ENCODE data around the gene DCC. TPM values are rescaled to one million over a fixed set of nuclear protein-coding genes. Genes with fewer than 3 reads are reported as not detected.

Gene DCC
- total RNA-seq, 1 experiment from 2014 or later: not detected

- no peaks in the 10 kb centered on the region for H4K20me1 ChIP-seq (ENCODE audit: insufficient read depth)
- no peaks in the 10 kb centered on the region for H3K36me3 ChIP-seq (ENCODE audit: control insufficient read depth in 1 of 2, insufficient read depth in 2 of 2, low read length in 2 of 2)
- H3K27me3 ChIP-seq (ENCODE audit: insufficient read depth, low read length): no peaks in the 10 kb centered on the region
- intact Hi-C loops (cut with micrococcal nuclease): no loop called here
- H3K79me2 ChIP-seq (ENCODE audit: insufficient read depth, low read length): no peaks in the 10 kb centered on the region
- H3K9me2 ChIP-seq (ENCODE audit: insufficient read depth): no peaks in the 10 kb centered on the region
- no peak overlapping the region for H3K27ac ChIP-seq (ENCODE audit: low read depth, low read length)
- no peak overlapping the region for H3K9ac ChIP-seq (ENCODE audit: low read length)
- H3K9me3 ChIP-seq (ENCODE audit: control insufficient read depth in 1 of 2, insufficient read depth in 1 of 2, low read depth in 1 of 2, low read length in 2 of 2): peaks cover 3 to 8% of the 10 kb centered on the region in 2 experiments; a peak in 2 of 4 replicates
- ChIA-PET CTCF (no interaction called here), RAD21 (ENCODE audit: low non-redundant PET in 1 of 2, low total read pairs in 2 of 2, uncharacterized antibody in 2 of 2, unreplicated experiment in 2 of 2) (no interaction called here), POLR2A (no interaction called here)
- H2AFZ ChIP-seq (ENCODE audit: low read depth, low read length, poor library complexity, severe bottlenecking): no peak overlapping the region
- no peak for ATAC-seq
- no peaks in the 10 kb centered on the region for H3K4me1 ChIP-seq (ENCODE audit: control insufficient read depth in 1 of 2, insufficient read depth in 2 of 2, low read length in 2 of 2)
- DNase-seq (ENCODE audit: low read depth, low spot score): no peak
- H3K4me3 ChIP-seq (replicated peaks in 1 of 2; ENCODE audit: low read depth in 1 of 2, low read length in 2 of 2): no peak overlapping the region
- BruUV-seq (replicated peaks): no TSS peak
- TF ChIP-seq TCF7L2 (IDR thresholded peaks at IDR 0.05; ENCODE audit: borderline replicate concordance, extremely low read depth, insufficient read depth, insufficient read length): no peak
- no peak for TF ChIP-seq EZH2phosphoT487 (IDR thresholded peaks at IDR 0.05; ENCODE audit: borderline replicate concordance)
- TF ChIP-seq FOSL1 (IDR thresholded peaks at IDR 0.05; ENCODE audit: low read depth): no peak
- TF ChIP-seq JUND (IDR thresholded peaks at IDR 0.05): no peak
- TF ChIP-seq CEBPB (IDR thresholded peaks at IDR 0.05; ENCODE audit: low read depth): no peak
- no peak for TF ChIP-seq RAD21 (IDR thresholded peaks at IDR 0.05; ENCODE audit: low read depth)
- TF ChIP-seq POLR2A (IDR thresholded peaks at IDR 0.05; ENCODE audit: borderline replicate concordance, extremely low read depth, insufficient read depth, insufficient read length): no peak
- no peak for TF ChIP-seq ATF3 (IDR thresholded peaks at IDR 0.05)
- no peak for TF ChIP-seq CBX3 (IDR thresholded peaks at IDR 0.05; ENCODE audit: low read depth)
- TF ChIP-seq EGR1 (IDR thresholded peaks at IDR 0.05; ENCODE audit: low read depth): no peak
- TF ChIP-seq MAX (IDR thresholded peaks at IDR 0.05): no peak
- TF ChIP-seq SRF (IDR thresholded peaks at IDR 0.05; ENCODE audit: low read depth): no peak
- no peak for TF ChIP-seq CTCF (IDR thresholded peaks at IDR 0.05 in 2 of 3, conservative IDR thresholded peaks at IDR 0.05 in 1 of 3; ENCODE audit: borderline replicate concordance in 1 of 3, insufficient read depth in 1 of 3, low read depth in 2 of 3, low read length in 2 of 3)
- H3K4me2 ChIP-seq (ENCODE audit: low read length): no peak overlapping the region
Measured at GRCh38 chr18:53417003-53417402, 1077.0 kb downstream of the DCC start.

Data from HCT116 (cell line).